A673 (cell line): Measurements from ENCODE around the gene EZR. TPM values are rescaled to one million over a fixed set of nuclear protein-coding genes. Genes with fewer than 3 reads are reported as not detected.

ENCODE experiments used
- BruUV-seq: library from RNA; stranded (reverse); fragments of 400-500 nt; replicated peaks from 2 replicates; lab custom pipeline; 2021; lab: Mats Ljungman, UMichigan
- CTCF ChIA-PET: fragments of 300-600 bp; sonication (Branson Sonifier 250); formaldehyde crosslinking; loops from one replicate; lab custom pipeline; 2022; ENCODE audit warnings: antibody characterized with exemption; lab: Charles Lee
- POLR2A ChIA-PET: fragments of 300-600 bp; sonication (Branson Sonifier 250); formaldehyde crosslinking; loops from one replicate; lab custom pipeline; 2022; ENCODE audit warnings: antibody characterized with exemption; ENCODE audit not compliant: low non-redundant PET; lab: Charles Lee
- DNase-seq: peaks from one replicate; pipeline ENCODE4 v3.0.0-alpha.2; 2015; ENCODE audit warnings: low spot score
- H3K27ac ChIP-seq: fragments of 200-600 bp; sonication (generic); 2 replicates; pipeline ENCODE4 v1.5.1; 2016; ENCODE audit warnings: mixed run types, low read depth, mild to moderate bottlenecking, mixed read lengths, antibody characterized with exemption, low read length; ENCODE audit not compliant: poor library complexity, severe bottlenecking
- H3K27me3 ChIP-seq: fragments of 200-600 bp; sonication (generic); replicated peaks from 2 replicates; pipeline ENCODE4 v1.6.1; 2017; ENCODE audit warnings: mixed run types, low read depth, mild to moderate bottlenecking, mixed read lengths, antibody characterized with exemption, low read length; ENCODE audit not compliant: insufficient read depth, poor library complexity
- H3K36me3 ChIP-seq: fragments of 200-600 bp; sonication (generic); 2 replicates; pipeline ENCODE4 v1.6.1; 2016; ENCODE audit warnings: mixed run types, mild to moderate bottlenecking, mixed read lengths, antibody characterized with exemption, low read length; ENCODE audit not compliant: insufficient read depth, poor library complexity, severe bottlenecking
- H3K4me1 ChIP-seq: fragments of 200-600 bp; sonication (generic); 2 replicates; pipeline ENCODE4 v1.6.1; 2017; ENCODE audit warnings: mixed run types, mild to moderate bottlenecking, mixed read lengths, antibody characterized with exemption, low read length; ENCODE audit not compliant: insufficient read depth, poor library complexity, severe bottlenecking
- H3K4me3 ChIP-seq: fragments of 200-600 bp; sonication (generic); 2 replicates; pipeline ENCODE4 v1.5.1; 2016; ENCODE audit warnings: low read depth, mixed run types, mild to moderate bottlenecking, mixed read lengths, low read length; ENCODE audit not compliant: poor library complexity, severe bottlenecking
- H3K9me3 ChIP-seq: fragments of 200-600 bp; sonication (generic); 2 replicates; pipeline ENCODE4 v1.6.1; 2016; ENCODE audit warnings: mixed run types, low read depth, mild to moderate bottlenecking, mixed read lengths, antibody characterized with exemption, low read length; ENCODE audit not compliant: poor library complexity, severe bottlenecking
- CTCF ChIP-seq: fragments of 300-800, 200-600 bp; sonication (generic); conservative IDR thresholded peaks from 2 replicates; pipeline ENCODE4 v1.5.1; 2017; ENCODE audit warnings: low read depth, mild to moderate bottlenecking, antibody characterized with exemption, low read length, moderate library complexity, mixed read lengths
- EZH2 ChIP-seq: fragments of 200-600 bp; sonication (generic); IDR thresholded peaks from 2 replicates; pipeline ENCODE4 v1.6.1; 2017; ENCODE audit warnings: borderline replicate concordance, low read depth, mild to moderate bottlenecking, mixed read lengths, antibody characterized with exemption, low read length; ENCODE audit not compliant: poor library complexity, severe bottlenecking
- intact Hi-C: fragments of 100-400 bp; cut with micrococcal nuclease; formaldehyde crosslinking; loops from one replicate; pipeline ENCODE4 v1.10.0; 2022; ENCODE audit not compliant: unreplicated experiment
- total RNA-seq: library from RNA; stranded (reverse); gene quantifications from 2 replicates; pipeline ENCODE4 v1.2.3, GENCODE V29; 2021

EZR gene
- total RNA-seq, 1 experiment from 2014 or later = 144 TPM

DNA sequence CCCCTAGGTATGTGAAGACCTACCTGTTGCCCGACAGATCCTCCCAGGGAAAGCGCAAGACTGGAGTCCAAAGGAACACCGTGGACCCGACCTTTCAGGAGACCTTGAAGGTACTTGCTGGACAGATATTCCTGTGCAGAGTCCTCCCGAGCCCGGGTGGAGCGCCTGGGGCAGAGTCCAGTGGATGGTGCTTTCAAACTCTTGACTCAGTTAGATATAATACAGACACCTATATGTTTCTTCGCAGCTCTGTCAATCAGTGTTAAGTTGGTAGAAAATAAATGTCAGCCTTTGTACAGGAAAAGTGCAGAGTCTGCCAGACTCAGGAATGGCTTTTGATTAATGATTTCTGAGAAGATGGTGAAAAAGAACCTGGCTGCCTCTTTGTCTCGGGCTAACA is 67.2 kb downstream of the EZR start:
- no peak for DNase-seq
- Histone ChIP-seq H3K27me3 (no peaks in the 10 kb centered on the region), H3K9me3 (no peaks in the 10 kb centered on the region), H3K36me3 (no peaks in the 10 kb centered on the region), H3K27ac (peak overlapping the region; percentile 35), H3K4me1 (peaks cover 43% of the 10 kb centered on the region), H3K4me3 (no peak overlapping the region)
- intact Hi-C loops = no loop called here
- BruUV-seq = no TSS peak
- TF ChIP-seq EZH2 = no peak
- TF ChIP-seq CTCF = no peak
- CTCF ChIA-PET = no interaction called here
- POLR2A ChIA-PET = no interaction called here

DNA sequence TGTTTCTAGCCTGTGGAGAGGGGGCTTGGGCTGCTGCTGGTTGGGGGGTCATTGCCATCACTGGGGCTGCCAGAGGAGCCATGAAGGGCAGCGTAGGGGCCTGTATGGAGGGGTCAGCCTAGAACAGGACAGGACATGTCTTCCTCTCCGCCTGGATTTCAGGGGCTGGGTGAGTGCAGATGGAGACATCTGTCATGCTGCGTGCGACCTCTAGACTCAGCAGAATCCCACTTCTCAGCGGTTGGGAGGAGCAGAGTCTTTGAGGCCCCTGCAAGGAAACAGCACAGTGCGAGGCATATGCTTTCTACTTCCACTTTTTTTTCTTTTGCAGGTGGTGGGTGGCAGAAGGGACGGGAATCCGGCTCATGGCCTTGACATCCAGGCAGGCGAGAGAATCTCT is 67.9 kb downstream of the EZR start:
- POLR2A ChIA-PET = no interaction called here
- H3K36me3 ChIP-seq = no peaks in the 10 kb centered on the region
- TF ChIP-seq EZH2 (no peak), CTCF (no peak)
- intact Hi-C loops = no loop called here
- CTCF ChIA-PET = no interaction called here
- H3K4me1 ChIP-seq = peaks cover 43% of the 10 kb centered on the region
- H3K27ac ChIP-seq = no peak overlapping the region
- H3K27me3 ChIP-seq = no peaks in the 10 kb centered on the region
- no peak for DNase-seq
- BruUV-seq = no TSS peak
- H3K9me3 ChIP-seq = no peaks in the 10 kb centered on the region
- H3K4me3 ChIP-seq = no peak overlapping the region

GRCh38 chr6:158744986-158745430 is 74.2 kb downstream of the EZR start:
- Histone ChIP-seq H3K4me1 (peaks cover 31% of the 10 kb centered on the region), H3K4me3 (no peak overlapping the region), H3K27ac (peak overlapping the region; percentile 33), H3K27me3 (no peaks in the 10 kb centered on the region), H3K36me3 (no peaks in the 10 kb centered on the region), H3K9me3 (no peaks in the 10 kb centered on the region)
- TF ChIP-seq CTCF = no peak
- TF ChIP-seq EZH2 = no peak
- DNase-seq = peak; percentile 96
- intact Hi-C loops = no loop called here
- POLR2A ChIA-PET = no interaction called here
- CTCF ChIA-PET = no interaction called here
- BruUV-seq = no TSS peak
